ENCODE data around the gene OR3A1.
"Not testable (repeated sequence)": the region's sequence is repeated elsewhere in the genome, so short reads cannot be mapped to it uniquely, and the experiment has no call there.

The OR3A1 gene, protein sequence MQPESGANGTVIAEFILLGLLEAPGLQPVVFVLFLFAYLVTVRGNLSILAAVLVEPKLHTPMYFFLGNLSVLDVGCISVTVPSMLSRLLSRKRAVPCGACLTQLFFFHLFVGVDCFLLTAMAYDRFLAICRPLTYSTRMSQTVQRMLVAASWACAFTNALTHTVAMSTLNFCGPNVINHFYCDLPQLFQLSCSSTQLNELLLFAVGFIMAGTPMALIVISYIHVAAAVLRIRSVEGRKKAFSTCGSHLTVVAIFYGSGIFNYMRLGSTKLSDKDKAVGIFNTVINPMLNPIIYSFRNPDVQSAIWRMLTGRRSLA

DNA sequence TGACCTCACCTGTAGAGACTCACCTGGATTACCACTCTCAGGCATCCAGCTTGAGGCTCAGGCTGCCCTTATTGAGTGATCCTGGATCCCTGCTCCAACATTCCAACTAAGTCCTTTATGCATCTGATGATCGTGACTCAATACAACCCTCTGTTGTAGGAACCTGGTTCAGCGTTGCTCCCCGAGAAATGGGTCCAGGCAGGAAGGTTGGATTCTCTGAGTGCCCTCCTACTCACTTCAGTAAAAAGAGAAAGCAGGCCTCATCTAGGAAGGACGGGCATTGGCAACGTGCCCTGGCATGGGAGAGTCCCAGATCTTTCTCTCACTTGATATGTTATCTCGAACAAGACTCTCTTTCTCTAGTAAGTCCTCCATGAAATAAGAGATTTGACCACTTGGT lies at the start of gene OR3A1:
Gene OR3A1, minus strand, starts transcription at position 101 of the 400 bp plus-strand sequence. CDS start 5,778 bp downstream, outside the sequence.
- no peak for DNase-seq (ENCODE audit: low read depth, low spot score)

DNA sequence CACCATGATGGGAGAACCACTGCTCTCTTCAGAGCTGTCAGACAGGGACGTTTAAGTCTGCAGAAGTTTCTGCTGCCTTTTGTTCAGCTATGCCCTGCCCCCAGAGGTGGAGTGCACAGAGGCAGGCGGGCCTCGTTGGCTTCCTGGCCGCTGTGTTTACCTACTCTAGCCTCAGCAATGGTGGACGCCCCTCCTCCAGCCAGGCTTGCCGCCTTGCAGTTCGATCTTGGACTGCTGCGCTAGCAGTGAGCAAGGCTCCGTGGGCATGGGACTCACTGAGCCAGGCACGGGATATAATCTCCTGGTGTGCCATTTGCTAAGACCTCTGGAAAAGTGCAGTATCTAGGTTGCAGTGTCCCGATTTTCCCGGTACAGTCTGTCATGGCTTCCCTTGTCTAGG lies 44.6 kb upstream of the OR3A1 start:
- not testable (repeated sequence) for DNase-seq (ENCODE audit: low read depth, low spot score)

DNA sequence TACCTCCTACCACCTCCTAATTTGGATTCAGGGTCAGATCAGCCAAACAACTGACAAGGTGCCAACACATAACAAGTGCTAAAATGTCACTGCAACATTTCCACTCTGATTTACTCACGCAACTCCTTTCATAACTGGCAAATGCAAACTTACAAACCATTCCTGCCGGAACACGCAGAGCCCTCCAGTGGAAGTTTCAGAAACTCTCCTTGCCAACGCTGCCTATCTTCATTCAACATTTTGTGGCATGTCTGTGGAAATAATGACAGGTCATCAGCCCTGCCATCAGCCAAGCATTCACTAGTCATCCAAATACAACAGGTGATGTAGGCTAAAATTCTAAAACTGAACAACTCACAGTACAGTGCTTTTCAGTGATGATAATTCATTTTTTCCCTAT lies 37.7 kb upstream of the OR3A1 start:
- DNase-seq (ENCODE audit: low read depth, low spot score): no peak

DNA sequence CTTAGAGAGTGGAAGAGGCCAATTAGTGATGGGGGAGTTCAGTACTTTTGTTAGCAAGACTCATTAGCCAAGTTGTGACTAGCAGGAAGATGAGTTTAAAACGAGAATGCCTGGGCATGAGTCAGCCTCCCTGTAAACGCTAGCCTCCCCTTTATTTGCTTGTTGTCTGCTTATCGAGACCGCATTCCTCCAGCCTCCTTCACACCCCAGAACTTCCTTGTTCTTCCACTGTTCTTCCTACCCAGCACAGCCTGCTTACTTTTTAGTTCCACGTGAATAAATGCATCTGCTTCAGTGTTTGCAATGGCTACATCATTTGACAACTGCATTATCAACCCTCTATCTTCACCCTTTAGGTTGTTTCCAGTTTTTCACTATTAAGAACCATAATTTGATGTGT lies 20.2 kb upstream of the OR3A1 start:
- DNase-seq (ENCODE audit: low read depth, low spot score): no peak

DNA sequence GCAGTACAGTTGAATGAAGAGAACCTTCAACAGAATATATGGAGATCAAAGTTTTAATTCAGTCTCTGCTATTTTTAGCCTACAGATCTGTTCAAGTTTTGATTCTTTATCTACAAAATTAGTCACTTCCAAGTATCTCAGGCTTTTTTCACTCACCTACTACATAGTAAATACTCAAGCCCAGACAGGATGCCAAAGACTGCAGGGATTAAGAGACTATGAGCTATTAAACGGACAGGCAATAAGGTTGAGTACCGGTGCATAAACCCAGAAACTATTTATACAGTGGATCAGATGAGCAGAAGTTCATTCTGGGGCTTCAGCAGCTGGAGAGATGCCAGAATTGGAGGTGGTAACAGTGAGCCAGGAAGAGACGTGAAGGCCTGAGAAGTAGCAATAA lies 18.7 kb upstream of the OR3A1 start:
- no peak for DNase-seq (ENCODE audit: low read depth, low spot score)

DNA sequence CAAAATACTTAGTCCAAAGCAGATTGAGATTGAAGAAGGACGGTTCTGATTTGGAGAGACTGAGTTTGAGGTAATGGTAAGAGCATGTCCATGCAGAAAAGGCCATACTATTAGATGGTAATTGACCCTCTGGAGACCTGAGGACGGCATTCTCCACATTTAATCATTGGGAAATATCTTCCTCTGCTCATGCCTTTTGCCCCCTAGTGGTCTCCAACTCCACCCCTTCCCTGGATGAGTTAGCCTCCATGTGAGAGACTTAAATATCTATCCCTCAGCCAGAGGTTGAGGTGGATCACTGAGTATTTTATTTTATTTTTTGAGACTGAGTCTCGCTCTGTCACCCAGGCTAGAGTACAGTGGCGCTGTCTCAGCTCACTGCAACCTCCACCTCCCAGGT lies 10.4 kb upstream of the OR3A1 start:
- DNase-seq (ENCODE audit: low read depth, low spot score): no peak

DNA sequence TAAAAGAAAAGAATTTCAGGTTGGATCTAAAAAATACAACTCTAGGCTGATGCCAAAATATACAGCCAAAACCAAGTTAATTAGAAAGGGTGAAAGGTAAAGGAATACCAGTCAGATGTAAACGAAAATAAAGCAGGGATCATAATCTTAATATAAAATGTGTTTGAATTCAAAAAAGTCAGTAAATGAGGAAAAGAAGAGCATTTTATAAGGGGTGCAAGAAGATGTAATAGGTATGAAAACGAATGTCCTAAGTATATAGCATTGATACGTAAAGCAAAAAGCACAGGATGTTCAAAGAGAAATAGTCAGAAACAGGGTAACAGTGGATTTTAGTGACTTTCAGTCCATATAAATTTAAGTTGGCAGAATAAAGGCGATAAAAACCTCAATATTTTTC lies 2.5 kb downstream of the OR3A1 start:
- no peak for DNase-seq (ENCODE audit: low read depth, low spot score)

DNA sequence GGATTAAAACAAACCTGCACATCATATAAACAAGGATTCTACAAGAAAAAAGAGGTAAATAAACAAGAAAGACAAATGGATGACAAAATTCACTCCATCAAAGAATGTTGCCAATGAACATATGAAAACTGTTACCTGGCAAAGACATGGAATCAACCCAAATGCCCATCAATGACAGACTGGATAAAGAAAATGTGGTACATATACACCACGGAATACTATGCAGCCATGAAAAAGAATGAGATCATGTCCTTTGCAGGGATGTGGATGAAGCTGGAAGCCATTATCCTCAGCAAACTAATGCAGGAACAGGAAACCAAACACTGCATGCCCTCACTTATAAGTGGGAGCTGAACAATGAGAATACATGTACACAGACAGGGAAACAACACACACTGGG lies 4.6 kb downstream of the OR3A1 start:
- not testable (repeated sequence) for DNase-seq (ENCODE audit: low read depth, low spot score)

DNA sequence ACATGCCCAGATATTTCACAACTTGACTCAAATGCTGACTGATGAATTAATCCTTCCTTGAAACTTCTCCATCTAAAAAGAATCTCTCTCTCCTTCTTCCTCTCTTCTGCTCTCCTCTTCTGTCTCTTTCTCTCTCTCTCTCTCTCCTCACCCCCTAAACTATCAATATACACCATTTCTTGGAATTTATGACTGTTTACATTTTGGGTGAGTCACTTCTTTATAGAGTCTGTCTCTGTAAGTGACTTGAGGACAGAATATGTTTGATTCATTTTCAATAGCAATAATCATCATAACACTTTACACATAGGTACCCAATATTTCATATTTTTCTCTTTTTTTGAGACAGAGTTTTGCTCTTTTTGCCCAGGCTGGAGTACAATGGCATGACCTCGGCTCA lies 15.3 kb downstream of the OR3A1 start:
- no peak for DNase-seq (ENCODE audit: low read depth, low spot score)

DNA sequence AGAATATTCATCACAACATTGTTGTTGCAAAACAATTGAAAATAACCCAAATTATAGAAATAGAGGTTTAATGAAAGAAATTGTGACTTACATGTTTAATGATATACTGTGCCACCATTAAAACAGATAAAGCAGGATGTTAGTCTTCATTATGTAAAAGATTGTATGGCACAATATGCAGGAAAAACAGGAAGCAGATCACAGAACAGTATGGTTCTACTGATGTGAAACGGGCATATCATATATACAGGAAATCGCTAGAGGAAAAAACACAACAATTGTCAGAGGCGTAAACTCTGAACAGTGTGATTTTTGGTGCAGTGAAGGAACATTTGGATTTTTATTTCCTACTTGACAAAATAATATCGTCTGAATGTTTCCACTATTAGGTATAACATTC lies 22.0 kb downstream of the OR3A1 start:
- DNase-seq (ENCODE audit: low read depth, low spot score): no peak

DNA sequence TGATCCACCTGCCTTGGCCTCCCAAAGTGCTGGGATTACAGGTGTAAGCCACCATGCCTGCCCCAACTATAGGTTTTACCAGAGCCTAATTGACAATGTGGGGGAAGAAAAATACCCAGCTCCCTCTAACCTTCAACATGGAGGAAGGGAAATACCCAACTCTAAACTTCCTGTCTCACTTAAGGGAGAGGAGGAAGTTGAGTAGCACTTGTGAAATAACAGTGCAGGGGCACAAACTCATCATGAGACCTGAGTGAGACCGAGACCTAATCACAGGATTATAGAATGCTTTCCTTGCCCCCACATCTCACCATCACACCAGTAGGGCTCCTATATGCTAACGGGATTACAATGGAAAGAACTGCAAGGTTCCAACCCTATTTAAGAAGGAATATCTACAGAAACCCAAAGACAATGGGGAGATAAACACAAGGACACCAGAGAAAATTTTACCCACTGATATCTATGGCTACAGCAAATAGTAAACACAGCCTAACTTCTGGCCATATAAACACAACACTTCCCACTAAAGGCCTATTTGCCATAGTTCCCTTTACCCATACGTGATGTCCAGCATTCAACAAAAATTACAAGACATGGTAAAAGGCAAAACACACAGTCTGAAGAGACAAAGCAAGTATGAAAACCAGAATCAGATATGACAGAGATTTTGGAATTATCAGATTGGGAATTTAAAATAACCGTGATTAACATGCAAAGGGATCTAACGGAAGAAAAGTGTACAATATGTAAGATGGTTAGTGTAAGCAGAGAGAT lies 26.9 kb downstream of the OR3A1 start:
- DNase-seq (ENCODE audit: low read depth, low spot score): no peak

DNA sequence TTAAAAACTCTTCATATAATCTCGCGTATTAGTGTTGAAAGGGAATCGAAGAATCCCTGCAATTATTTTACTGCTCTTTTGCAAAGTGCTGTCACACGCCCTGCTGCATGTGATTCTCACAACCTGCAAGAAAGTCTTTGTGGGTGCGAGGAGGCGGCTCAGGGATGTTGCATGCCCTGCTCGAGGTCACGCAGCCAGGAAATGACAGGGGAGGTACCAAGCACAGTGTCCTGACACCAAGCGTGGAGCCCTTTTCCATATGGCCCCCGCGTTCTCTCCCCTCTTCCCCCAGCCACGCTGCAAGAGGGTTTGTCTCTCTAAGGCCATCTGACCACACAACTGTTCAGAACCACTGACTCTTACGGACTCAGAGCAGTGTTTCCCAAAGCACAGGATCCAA lies 37.6 kb downstream of the OR3A1 start:
- DNase-seq (ENCODE audit: low read depth, low spot score): no peak

DNA sequence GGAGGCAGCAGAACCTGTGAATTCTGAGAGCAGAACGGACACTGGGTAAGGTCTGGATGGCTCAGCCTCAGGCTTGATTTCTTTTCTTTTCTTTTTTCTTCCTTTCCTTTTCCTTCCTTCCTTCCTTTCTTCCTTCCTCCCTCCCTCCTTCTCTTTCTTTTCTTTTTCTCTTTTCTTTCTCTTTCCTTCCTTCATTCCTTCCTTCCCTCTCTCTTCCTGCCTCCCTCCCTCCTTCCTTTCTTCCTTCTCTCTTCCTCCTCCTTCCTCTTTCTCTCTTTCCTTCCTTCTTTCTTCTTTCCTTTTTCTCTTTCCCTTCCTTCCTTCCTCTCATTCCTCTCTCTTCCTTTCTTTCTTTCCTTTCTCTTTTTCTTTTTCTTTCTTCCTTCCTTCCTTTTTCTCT lies 38.0 kb downstream of the OR3A1 start:
- DNase-seq (ENCODE audit: low read depth, low spot score): no peak

DNA sequence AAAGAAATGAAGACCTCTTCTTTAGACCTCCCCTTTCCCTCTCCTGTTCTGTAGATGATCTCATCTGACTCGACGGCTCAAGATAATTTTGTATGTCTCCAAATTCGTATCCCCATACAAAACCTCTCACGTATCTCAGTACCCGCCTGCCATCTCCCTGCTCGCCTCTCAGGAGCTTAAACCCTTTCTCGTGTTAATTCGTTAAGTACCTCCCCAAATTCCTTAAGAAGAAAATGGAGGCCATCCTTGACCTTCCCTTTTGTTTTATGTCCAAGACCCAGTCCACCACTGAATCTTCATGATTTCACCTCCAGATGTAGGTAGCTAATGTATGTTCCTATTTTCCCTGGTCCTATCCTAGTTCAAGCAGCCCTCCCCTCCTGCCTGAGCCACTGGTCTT lies 41.6 kb downstream of the OR3A1 start:
- no peak for DNase-seq (ENCODE audit: low read depth, low spot score)

DNA sequence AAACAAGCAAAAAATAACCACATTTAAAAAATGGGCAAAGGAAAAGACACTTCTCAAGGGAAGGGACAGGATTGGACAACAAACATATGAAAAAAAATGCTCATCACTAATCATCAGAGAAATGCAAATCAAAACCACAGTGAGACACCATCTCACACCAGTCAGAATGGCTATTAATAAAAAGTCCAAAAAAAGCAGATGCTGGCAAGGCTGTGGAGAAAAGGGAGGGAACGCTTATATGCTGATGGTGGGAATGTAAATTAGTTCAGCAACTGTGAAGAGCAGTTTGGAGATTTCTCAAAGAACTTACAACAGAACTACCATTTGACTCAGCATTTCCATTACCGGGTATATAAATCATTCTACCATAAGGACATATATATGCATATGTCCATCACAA lies 49.1 kb downstream of the OR3A1 start:
- not testable (repeated sequence) for DNase-seq (ENCODE audit: low read depth, low spot score)

DNA sequence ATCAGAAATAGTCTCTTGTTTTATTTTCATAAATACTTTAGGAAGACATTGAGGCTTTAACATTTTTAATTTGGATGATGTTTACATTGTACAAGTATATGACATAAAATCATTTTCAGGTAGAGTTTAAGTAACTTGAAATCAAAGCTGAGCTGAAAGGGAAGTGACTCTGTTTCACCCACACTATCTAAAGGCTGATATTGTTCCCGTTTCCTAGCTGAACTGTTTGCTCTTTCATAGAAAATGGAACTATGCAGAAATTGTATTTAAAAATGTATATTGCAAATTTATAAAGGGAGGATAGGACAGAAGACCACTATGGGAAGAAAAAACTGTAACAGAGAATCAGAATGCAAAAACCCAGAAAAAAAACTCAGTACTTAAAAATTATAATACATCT lies 53.3 kb downstream of the OR3A1 start:
- not testable (repeated sequence) for DNase-seq (ENCODE audit: low read depth, low spot score)

DNA sequence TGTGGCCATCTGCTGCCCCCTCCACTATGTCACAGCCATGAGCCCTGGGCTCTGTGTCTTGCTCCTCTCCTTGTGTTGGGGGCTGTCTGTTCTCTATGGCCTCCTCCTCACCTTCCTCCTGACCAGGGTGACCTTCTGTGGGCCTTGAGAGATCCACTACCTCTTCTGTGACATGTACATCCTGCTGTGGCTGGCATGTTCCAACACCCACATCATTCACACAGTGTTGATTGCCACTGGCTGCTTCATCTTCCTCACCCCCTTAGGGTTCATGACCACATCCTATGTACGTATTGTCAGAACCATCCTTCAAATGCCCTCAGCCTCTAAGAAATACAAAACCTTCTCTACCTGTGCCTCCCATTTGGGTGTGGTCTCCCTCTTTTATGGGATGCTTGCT lies 57.1 kb downstream of the OR3A1 start:
- DNase-seq (ENCODE audit: low read depth, low spot score): not testable (repeated sequence)

Measured in smooth muscle cell of the brain vasculature (primary cell).